ENCODE data around the gene HPD. TPM values are rescaled to one million over a fixed set of nuclear protein-coding genes. Genes with fewer than 3 reads are reported as not detected.
"Not testable (repeated sequence)": the region's sequence is repeated elsewhere in the genome, so short reads cannot be mapped to it uniquely, and the experiment has no call there.

HPD gene
- total RNA-seq, 1 experiment from 2014 or later: 0.51 TPM

- in situ Hi-C loops (cut with HindIII; ENCODE audit: low pct_unique_long_range_greater_than_20kb, low sequenced_read_pairs): no loop called here
- BruUV-seq (replicated peaks): no TSS peak
- H3K36me3 ChIP-seq (ENCODE audit: control insufficient read depth, insufficient read depth, low read length): no peaks in the 10 kb centered on the region
- TF ChIP-seq REST (IDR thresholded peaks at IDR 0.05; ENCODE audit: insufficient read depth in 1 of 2, low read depth in 2 of 2, low read length in 1 of 2) (no peak), TCF7L2 (IDR thresholded peaks at IDR 0.05; ENCODE audit: low read depth, low read length) (no peak), CTCF (IDR thresholded peaks at IDR 0.05) (no peak), POLR2AphosphoS5 (IDR thresholded peaks at IDR 0.05; ENCODE audit: low read depth, low read length) (no peak), SIN3A (IDR thresholded peaks at IDR 0.05; ENCODE audit: borderline replicate concordance, insufficient read depth, low read depth, low read length) (no peak)
- no peak overlapping the region for H3K4me3 ChIP-seq (ENCODE audit: low read depth in 2 of 2, low read length in 2 of 2)
- H3K4me1 ChIP-seq (ENCODE audit: control insufficient read depth, insufficient read depth, low read length): no peaks in the 10 kb centered on the region
- ChIA-PET POLR2A (no interaction called here), CTCF (interaction anchor here (0.7 kb wide), 1 partner anchor 120 kb away, joined by 4 read pairs; no protein-coding TSS in a partner anchor)
- H3K9me3 ChIP-seq (ENCODE audit: control insufficient read depth, insufficient read depth, low read depth, low read length): no peaks in the 10 kb centered on the region
- ATAC-seq (no peak), DNase-seq (ENCODE audit: low read depth, low spot score) (no peak)
- H3K27me3 ChIP-seq (ENCODE audit: control insufficient read depth, insufficient read depth, low read length): no peaks in the 10 kb centered on the region
- intact Hi-C loops (cut with micrococcal nuclease; ENCODE audit: unreplicated experiment): no loop called here
- H3K27ac ChIP-seq (ENCODE audit: low read length): no peak overlapping the region
These were observed 12.8 kb upstream of the HPD start for GRCh38 chr12:121871467-121871866.

- H3K4me1 ChIP-seq (ENCODE audit: control insufficient read depth, insufficient read depth, low read length); ATAC-seq; intact Hi-C loops (cut with micrococcal nuclease; ENCODE audit: unreplicated experiment); BruUV-seq (replicated peaks); POLR2A ChIA-PET; H3K36me3 ChIP-seq (ENCODE audit: control insufficient read depth, insufficient read depth, low read length); H3K9me3 ChIP-seq (ENCODE audit: control insufficient read depth, insufficient read depth, low read depth, low read length); H3K27me3 ChIP-seq (ENCODE audit: control insufficient read depth, insufficient read depth, low read length); CTCF ChIA-PET; DNase-seq (ENCODE audit: low read depth, low spot score); H3K27ac ChIP-seq (ENCODE audit: low read length); in situ Hi-C loops (cut with HindIII; ENCODE audit: low pct_unique_long_range_greater_than_20kb, low sequenced_read_pairs); H3K4me3 ChIP-seq (ENCODE audit: low read depth in 2 of 2, low read length in 2 of 2): not testable (repeated sequence)
These were observed 10.6 kb upstream of the HPD start for GRCh38 chr12:121869229-121869628.

- POLR2A ChIA-PET: no interaction called here
- TF ChIP-seq TCF7L2 (IDR thresholded peaks at IDR 0.05; ENCODE audit: low read depth, low read length) (no peak), POLR2AphosphoS5 (IDR thresholded peaks at IDR 0.05; ENCODE audit: low read depth, low read length) (no peak), SIN3A (IDR thresholded peaks at IDR 0.05; ENCODE audit: borderline replicate concordance, insufficient read depth, low read depth, low read length) (no peak), REST (IDR thresholded peaks at IDR 0.05; ENCODE audit: insufficient read depth in 1 of 2, low read depth in 2 of 2, low read length in 1 of 2) (no peak), CTCF (IDR thresholded peaks at IDR 0.05) (no peak)
- BruUV-seq (replicated peaks): no TSS peak
- in situ Hi-C loops (cut with HindIII; ENCODE audit: low pct_unique_long_range_greater_than_20kb, low sequenced_read_pairs): no loop called here
- no peaks in the 10 kb centered on the region for H3K36me3 ChIP-seq (ENCODE audit: control insufficient read depth, insufficient read depth, low read length)
- H3K27me3 ChIP-seq (ENCODE audit: control insufficient read depth, insufficient read depth, low read length): no peaks in the 10 kb centered on the region
- intact Hi-C loops (cut with micrococcal nuclease; ENCODE audit: unreplicated experiment): no loop called here
- DNase-seq (ENCODE audit: low read depth, low spot score) (no peak), ATAC-seq (no peak)
- CTCF ChIA-PET: interaction anchor here (0.6 to 0.7 kb wide), 4 partner anchors 71 to 351 kb away, joined by 3 to 12 read pairs (median 6); no protein-coding TSS in a partner anchor
- no peaks in the 10 kb centered on the region for H3K9me3 ChIP-seq (ENCODE audit: control insufficient read depth, insufficient read depth, low read depth, low read length)
- H3K27ac ChIP-seq (ENCODE audit: low read length): no peak overlapping the region
- peaks cover 3% of the 10 kb centered on the region; the same call in 1 of the 2 replicates for H3K4me1 ChIP-seq (ENCODE audit: control insufficient read depth, insufficient read depth, low read length)
- no peak overlapping the region for H3K4me3 ChIP-seq (ENCODE audit: low read depth in 2 of 2, low read length in 2 of 2)
These were observed 7.7 kb upstream of the HPD start for GRCh38 chr12:121866331-121866730.

Data from Panc1 (cell line).